Tibial nerve (tissue), 4 donors: Measurements from ENCODE around the gene GAREM1. TPM values are rescaled to one million over a fixed set of nuclear protein-coding genes. Genes with fewer than 3 reads are reported as not detected.
A peak's percentile ranks its signal among the peaks of the same experiment; 100 is the strongest.

Experiments used
- DNase-seq, 2 donors: peaks; one replicate each; pipeline ENCODE4 v3.0.0-alpha.2; 2019; ENCODE audit warnings: low spot score in 2 of 2
- H3K27ac ChIP-seq, 4 donors: fragments of 200-600 bp; sonication (generic) in 3 of 4; one replicate each; pipeline ENCODE4 v1.5.1; 2017 to 2019; ENCODE audit warnings: mild to moderate bottlenecking in 1 of 4
- H3K27me3 ChIP-seq, 2 donors: fragments of 200-600 bp; sonication (generic) in 1 of 2; one replicate each; pipeline versions ENCODE4 v1.5.1 to v1.6.0; 2017 to 2019
- H3K36me3 ChIP-seq, 3 donors: fragments of 200-600 bp; sonication (generic); one replicate each; pipeline ENCODE4 v1.5.1; 2018 to 2019
- H3K4me1 ChIP-seq, 4 donors: fragments of 200-600 bp; sonication (generic) in 3 of 4; one replicate each; pipeline ENCODE4 v1.5.1; 2017 to 2019
- H3K4me3 ChIP-seq, 4 donors: fragments of 200-600 bp; sonication (generic) in 3 of 4; one replicate each; pipeline ENCODE4 v1.5.1; 2017 to 2019; ENCODE audit warnings: mild to moderate bottlenecking in 1 of 4, moderate library complexity in 1 of 4
- H3K9me3 ChIP-seq, 4 donors: fragments of 200-600 bp; sonication (generic) in 3 of 4; one replicate each; pipeline ENCODE4 v1.5.1; 2017 to 2019
- EP300 ChIP-seq, 2 donors: sonication (generic); formaldehyde crosslinking; IDR thresholded peaks; one replicate each; pipeline ENCODE4 v1.6.1; 2017; ENCODE audit warnings: antibody characterized with exemption in 2 of 2, mild to moderate bottlenecking in 1 of 2
- POLR2A ChIP-seq, 2 donors: fragments of 450-650 bp; IDR thresholded peaks; one replicate each; pipeline ENCODE4 v1.6.1; 2017; ENCODE audit warnings: antibody characterized with exemption in 2 of 2, mild to moderate bottlenecking in 2 of 2, moderate library complexity in 2 of 2
- WGBS, 2 donors: methylation state at CpG; one replicate each; pipeline ENCODE4 v1.1.5; 2018; 5-methylcytosine and 5-hydroxymethylcytosine counted together
- total RNA-seq, 4 donors: library from RNA; depleted of rRNA; stranded (reverse); fragments of >200 nt; gene quantifications; one replicate each; pipeline ENCODE4 v1.1.0, GENCODE V29; 2016
- TF ChIP-seq, protein P1 (sequence below), 5 experiments: fragments of 200-600 bp in 3 of 5; fragments of 450-650 bp in 2 of 5; sonication (generic) in 3 of 5; IDR thresholded peaks; one replicate each; pipeline ENCODE4 v1.5.1; 2016 to 2019; ENCODE audit warnings: antibody characterized with exemption in 5 of 5, mild to moderate bottlenecking in 3 of 5, moderate library complexity in 2 of 5

The GAREM1 gene
- total RNA-seq, 4 donors from 2014 or later: 25.1 to 33.0 (median 30.7) TPM

DNA sequence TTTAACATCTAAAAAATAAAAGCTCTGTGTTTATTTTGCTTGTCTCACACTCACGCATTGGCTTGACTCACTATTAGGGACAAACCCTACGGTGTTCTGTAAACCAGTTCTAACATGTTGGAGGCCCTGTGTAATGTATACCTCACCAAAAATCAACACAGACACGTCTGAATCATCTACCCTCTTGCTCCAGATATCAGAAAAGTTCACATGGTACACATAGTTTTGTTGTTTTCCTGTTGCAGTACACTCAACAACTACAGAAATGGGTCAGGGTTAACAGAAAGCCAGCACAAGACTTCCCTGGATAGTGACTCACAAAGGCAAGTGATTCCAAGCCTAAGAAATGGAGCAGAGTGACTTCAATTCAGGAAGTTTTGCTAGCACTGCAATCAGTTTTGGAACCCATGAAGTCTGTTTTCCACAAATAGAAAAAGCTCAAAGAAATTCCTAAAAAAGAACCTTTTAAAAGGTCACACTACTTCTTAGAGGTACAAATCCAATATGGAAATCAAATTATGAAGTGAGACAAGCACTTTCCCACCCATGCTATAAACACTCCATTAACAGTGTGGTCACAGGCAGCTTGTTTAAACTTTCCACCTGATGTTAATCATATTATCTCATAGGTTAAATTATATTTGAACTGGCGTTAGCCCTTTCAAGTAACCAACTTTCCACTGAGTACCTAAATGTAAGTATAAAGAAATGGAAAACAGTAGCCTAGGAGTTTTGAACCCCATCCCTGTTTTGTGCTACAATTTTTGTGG lies 87.4 kb downstream of the GAREM1 start:
- no peak for DNase-seq
- H3K27ac ChIP-seq: peak overlapping the region in 3 of 4 donors; percentile 20 to 78 (median 60)
- TF ChIP-seq EP300 (IDR thresholded peaks at IDR 0.05): peak in 1 of 2 donors; percentile 76
- TF ChIP-seq POLR2A (IDR thresholded peaks at IDR 0.05): no peak
- TF ChIP-seq, protein P1, sequence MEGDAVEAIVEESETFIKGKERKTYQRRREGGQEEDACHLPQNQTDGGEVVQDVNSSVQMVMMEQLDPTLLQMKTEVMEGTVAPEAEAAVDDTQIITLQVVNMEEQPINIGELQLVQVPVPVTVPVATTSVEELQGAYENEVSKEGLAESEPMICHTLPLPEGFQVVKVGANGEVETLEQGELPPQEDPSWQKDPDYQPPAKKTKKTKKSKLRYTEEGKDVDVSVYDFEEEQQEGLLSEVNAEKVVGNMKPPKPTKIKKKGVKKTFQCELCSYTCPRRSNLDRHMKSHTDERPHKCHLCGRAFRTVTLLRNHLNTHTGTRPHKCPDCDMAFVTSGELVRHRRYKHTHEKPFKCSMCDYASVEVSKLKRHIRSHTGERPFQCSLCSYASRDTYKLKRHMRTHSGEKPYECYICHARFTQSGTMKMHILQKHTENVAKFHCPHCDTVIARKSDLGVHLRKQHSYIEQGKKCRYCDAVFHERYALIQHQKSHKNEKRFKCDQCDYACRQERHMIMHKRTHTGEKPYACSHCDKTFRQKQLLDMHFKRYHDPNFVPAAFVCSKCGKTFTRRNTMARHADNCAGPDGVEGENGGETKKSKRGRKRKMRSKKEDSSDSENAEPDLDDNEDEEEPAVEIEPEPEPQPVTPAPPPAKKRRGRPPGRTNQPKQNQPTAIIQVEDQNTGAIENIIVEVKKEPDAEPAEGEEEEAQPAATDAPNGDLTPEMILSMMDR (IDR thresholded peaks at IDR 0.05): no peak
- no peaks in the 10 kb centered on the region for H3K27me3 ChIP-seq
- no peak overlapping the region for H3K4me3 ChIP-seq
- peaks cover 0 to 53% (median 9%) of the 10 kb centered on the region in 4 donors for H3K4me1 ChIP-seq
- H3K36me3 ChIP-seq: no peaks in the 10 kb centered on the region
- 43 to 44% methylated on average over 4 of the region's 4 CpGs for WGBS, 2 donors
- no peaks in the 10 kb centered on the region for H3K9me3 ChIP-seq

DNA sequence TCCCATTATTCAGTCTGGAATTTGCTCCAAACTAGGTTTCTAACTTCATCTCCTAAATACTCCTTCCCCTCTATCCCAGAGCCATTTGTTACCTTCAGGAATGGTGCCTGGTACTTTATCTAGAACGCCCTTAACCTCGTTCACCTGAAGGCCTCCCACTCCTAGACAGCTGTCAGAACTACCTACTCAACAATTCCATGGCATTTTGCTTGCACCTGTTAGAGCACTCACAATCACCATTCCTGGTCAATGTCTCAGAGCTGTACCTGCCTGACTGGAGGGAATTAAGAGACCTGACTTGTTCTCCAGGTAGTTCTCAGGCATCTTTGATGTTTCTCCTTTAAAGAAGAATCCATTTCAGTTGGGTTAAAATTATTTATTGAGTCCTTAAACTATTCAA lies 88.9 kb downstream of the GAREM1 start:
- no peaks in the 10 kb centered on the region for H3K36me3 ChIP-seq
- H3K27me3 ChIP-seq: no peaks in the 10 kb centered on the region
- no peak overlapping the region for H3K4me3 ChIP-seq
- DNase-seq: no peak
- TF ChIP-seq EP300 (IDR thresholded peaks at IDR 0.05) (no peak), POLR2A (IDR thresholded peaks at IDR 0.05) (no peak)
- TF ChIP-seq, protein P1 (IDR thresholded peaks at IDR 0.05): no peak
- H3K4me1 ChIP-seq: peaks cover 0 to 48% (median 9%) of the 10 kb centered on the region in 4 donors
- peak overlapping the region in 2 of 4 donors; percentile 60 to 78 for H3K27ac ChIP-seq
- H3K9me3 ChIP-seq: no peaks in the 10 kb centered on the region
- 90 to 94% methylated on average over 2 of the region's 2 CpGs for WGBS, 2 donors

DNA sequence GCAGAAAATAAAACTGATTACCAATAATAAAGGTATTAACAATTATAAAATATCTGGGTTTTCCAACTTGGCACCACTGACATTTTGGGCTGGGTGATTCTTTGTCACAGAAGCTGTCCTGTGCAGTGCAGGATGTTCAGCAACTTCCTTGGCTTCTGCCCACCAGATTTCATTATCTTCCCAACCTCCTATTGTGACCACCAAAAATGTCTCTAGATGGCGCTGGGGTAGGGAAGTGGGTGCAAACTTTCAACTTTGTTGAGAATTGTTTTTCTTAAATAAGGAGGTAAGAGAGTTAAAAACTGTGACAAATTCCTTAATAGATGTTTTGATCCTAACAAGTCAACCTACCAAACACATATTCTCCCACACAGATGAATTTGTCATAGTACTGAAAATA lies 90.1 kb downstream of the GAREM1 start:
- 63 to 74% methylated on average over 1 of the region's 1 CpG for WGBS, 2 donors
- no peak for DNase-seq
- H3K4me1 ChIP-seq: peaks cover 0 to 36% (median 8%) of the 10 kb centered on the region in 4 donors
- TF ChIP-seq, protein P1 (IDR thresholded peaks at IDR 0.05): no peak
- TF ChIP-seq POLR2A (IDR thresholded peaks at IDR 0.05) (no peak), EP300 (IDR thresholded peaks at IDR 0.05) (no peak)
- no peak overlapping the region for H3K27ac ChIP-seq
- H3K36me3 ChIP-seq: no peaks in the 10 kb centered on the region
- no peaks in the 10 kb centered on the region for H3K9me3 ChIP-seq
- H3K4me3 ChIP-seq: no peak overlapping the region
- no peaks in the 10 kb centered on the region for H3K27me3 ChIP-seq

DNA sequence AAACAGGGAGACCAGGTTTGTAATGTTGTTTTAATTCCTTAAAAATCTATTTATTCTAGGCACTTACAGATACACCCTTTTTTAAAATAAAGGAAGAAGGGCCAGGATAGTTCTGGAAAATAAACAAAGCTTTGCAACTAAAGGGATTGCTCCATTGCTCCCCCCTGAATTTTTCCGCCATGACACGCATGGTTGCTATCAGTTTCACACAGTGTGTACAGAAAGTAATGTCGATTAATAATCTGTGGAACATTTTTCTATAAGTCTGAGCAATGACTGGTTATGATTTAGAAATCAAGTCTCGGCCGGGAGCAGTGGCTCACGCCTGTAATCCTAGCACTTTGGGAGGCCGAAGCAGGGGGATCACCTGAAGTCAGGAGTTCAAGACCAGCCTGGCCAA lies 90.8 kb downstream of the GAREM1 start:
- H3K4me3 ChIP-seq: no peak overlapping the region
- 91 to 93% methylated on average over 7 of the region's 7 CpGs for WGBS, 2 donors
- peaks cover 0 to 29% (median 6%) of the 10 kb centered on the region in 4 donors for H3K4me1 ChIP-seq
- DNase-seq: no peak
- no peak for TF ChIP-seq EP300 (IDR thresholded peaks at IDR 0.05)
- TF ChIP-seq, protein P1 (IDR thresholded peaks at IDR 0.05): no peak
- no peak for TF ChIP-seq POLR2A (IDR thresholded peaks at IDR 0.05)
- H3K36me3 ChIP-seq: no peaks in the 10 kb centered on the region
- H3K9me3 ChIP-seq: no peaks in the 10 kb centered on the region
- H3K27ac ChIP-seq: no peak overlapping the region
- H3K27me3 ChIP-seq: no peaks in the 10 kb centered on the region

DNA sequence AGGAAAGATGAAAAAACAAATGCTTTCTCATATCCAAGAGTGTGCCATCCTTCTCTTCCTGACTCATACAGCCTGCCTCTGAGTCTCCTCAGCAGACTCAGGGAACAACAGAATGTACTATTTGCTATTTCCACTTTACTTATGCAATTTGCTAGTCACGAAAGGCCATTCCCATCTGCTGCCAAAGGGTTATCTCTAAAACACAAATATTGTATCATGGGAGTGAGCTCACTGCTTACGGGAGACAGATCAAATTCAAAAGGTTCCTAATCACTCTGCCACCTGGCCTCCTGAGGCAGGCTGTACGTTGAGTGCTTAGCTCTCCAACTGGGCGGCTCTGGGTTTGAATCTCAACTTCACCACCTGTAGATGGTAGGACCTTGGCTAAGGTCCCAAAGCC lies 92.0 kb downstream of the GAREM1 start:
- Histone ChIP-seq H3K9me3 (no peaks in the 10 kb centered on the region), H3K36me3 (no peaks in the 10 kb centered on the region), H3K27ac (peak overlapping the region in 2 of 4 donors; percentile 8 to 38), H3K4me3 (no peak overlapping the region), H3K27me3 (no peaks in the 10 kb centered on the region), H3K4me1 (peaks cover 0 to 32% (median 3%) of the 10 kb centered on the region in 4 donors)
- DNase-seq: no peak
- WGBS, 2 donors: 78 to 83% methylated on average over 4 of the region's 4 CpGs
- TF ChIP-seq EP300 (IDR thresholded peaks at IDR 0.05): peak in 1 of 2 donors; percentile 35
- TF ChIP-seq, protein P1 (IDR thresholded peaks at IDR 0.05): no peak
